Left ventricle myocardium inferior (tissue), 1 donor: ENCODE measurements around the gene TIAM2. TPM values are rescaled to one million over a fixed set of nuclear protein-coding genes. Genes with fewer than 3 reads are reported as not detected.
A peak's percentile ranks its signal among the peaks of the same experiment; 100 is the strongest.

Source experiments
- DNase-seq: peaks from one replicate; pipeline ENCODE4 v3.0.0-alpha.2; 2020
- H3K27ac ChIP-seq: fragments of 200-600 bp; replicated peaks from 2 replicates; pipeline ENCODE4 v1.8.0; 2021
- H3K27me3 ChIP-seq: fragments of 200-600 bp; 2 replicates; pipeline ENCODE4 v1.8.0; 2021; ENCODE audit warnings: low read depth
- H3K36me3 ChIP-seq: fragments of 200-600 bp; 2 replicates; pipeline ENCODE4 v1.8.0; 2021
- H3K4me1 ChIP-seq: fragments of 200-600 bp; 2 replicates; pipeline ENCODE4 v1.8.0; 2021
- H3K4me3 ChIP-seq: fragments of 200-600 bp; 2 replicates; pipeline ENCODE4 v1.8.0; 2021; ENCODE audit warnings: mild to moderate bottlenecking, moderate library complexity
- H3K9me3 ChIP-seq: fragments of 200-600 bp; replicated peaks from 2 replicates; pipeline ENCODE4 v1.8.0; 2021
- CTCF ChIP-seq: fragments of 200-600 bp; IDR thresholded peaks from 2 replicates; pipeline ENCODE4 v1.8.0; 2021; ENCODE audit warnings: antibody characterized with exemption, mild to moderate bottlenecking, borderline replicate concordance
- intact Hi-C: fragments of 100-400 bp; cut with micrococcal nuclease; formaldehyde crosslinking; loops from one replicate; pipeline ENCODE4 v1.11.0; 2022
- total RNA-seq: library from RNA; stranded (reverse); fragmentation: NEBNext Ultra II Directional; extraction: Animal tissue kit (Norgen Biotek cat#: 25700); gene quantifications from one replicate; pipeline ENCODE4 v1.2.1, GENCODE V29; 2021
- donor health status: DM: no; HTN: yes; CAD: no; lungs with severe emphysema.

TIAM2 gene
- total RNA-seq, 1 donor from 2014 or later = 12.0 TPM

GRCh38 chr6:155143578-155144106, 148.5 kb downstream of the TIAM2 start:
- Histone ChIP-seq H3K4me3 (peak overlapping the region; percentile 34), H3K27me3 (no peaks in the 10 kb centered on the region), H3K9me3 (no peaks in the 10 kb centered on the region), H3K36me3 (no peaks in the 10 kb centered on the region), H3K4me1 (peaks cover 21% of the 10 kb centered on the region), H3K27ac (no peak overlapping the region)
- no peak for DNase-seq
- no peak for TF ChIP-seq CTCF
- intact Hi-C loops = no loop called here

- no peaks in the 10 kb centered on the region for H3K36me3 ChIP-seq
- TF ChIP-seq CTCF = no peak
- no peaks in the 10 kb centered on the region for H3K9me3 ChIP-seq
- intact Hi-C loops = no loop called here
- no peak overlapping the region for H3K4me3 ChIP-seq
- DNase-seq = no peak
- H3K27ac ChIP-seq = no peak overlapping the region
- H3K4me1 ChIP-seq = peaks cover 21% of the 10 kb centered on the region
- no peaks in the 10 kb centered on the region for H3K27me3 ChIP-seq
These were observed 151.1 kb downstream of the TIAM2 start for GRCh38 chr6:155146205-155146604.

DNA sequence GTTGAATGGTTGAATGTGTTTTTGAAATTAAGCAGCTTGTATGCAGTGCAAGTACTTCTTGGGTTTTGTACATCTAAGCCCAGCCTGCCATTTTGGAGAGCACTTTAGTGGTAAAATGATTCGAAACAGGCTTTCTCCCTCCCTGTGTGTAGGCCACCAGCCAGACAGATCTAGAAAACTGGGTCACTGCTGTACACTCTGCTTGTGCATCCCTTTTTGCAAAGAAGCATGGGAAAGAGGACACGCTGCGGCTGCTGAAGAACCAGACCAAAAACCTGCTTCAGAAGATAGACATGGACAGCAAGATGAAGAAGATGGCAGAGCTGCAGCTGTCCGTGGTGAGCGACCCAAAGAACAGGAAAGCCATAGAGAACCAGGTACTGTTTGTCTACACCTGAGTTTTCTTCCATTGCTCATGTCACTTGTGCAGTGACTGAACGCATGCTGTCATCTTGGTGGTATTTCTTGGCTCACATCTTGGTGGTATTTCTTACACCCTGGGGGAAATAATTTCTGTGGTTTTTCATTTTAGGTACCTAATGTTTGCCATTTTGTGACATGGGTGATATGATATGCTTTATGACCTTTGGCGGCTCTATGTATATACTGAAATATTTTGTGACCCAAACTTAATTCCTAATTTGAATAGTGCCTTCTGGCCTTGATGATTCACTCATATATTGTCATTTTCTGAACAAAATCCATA, 153.0 kb downstream of the TIAM2 start:
- Histone ChIP-seq H3K4me3 (no peak overlapping the region), H3K27me3 (no peaks in the 10 kb centered on the region), H3K9me3 (no peaks in the 10 kb centered on the region), H3K4me1 (peaks cover 3% of the 10 kb centered on the region), H3K27ac (no peak overlapping the region), H3K36me3 (no peaks in the 10 kb centered on the region)
- DNase-seq = no peak
- intact Hi-C loops = no loop called here
- no peak for TF ChIP-seq CTCF

DNA sequence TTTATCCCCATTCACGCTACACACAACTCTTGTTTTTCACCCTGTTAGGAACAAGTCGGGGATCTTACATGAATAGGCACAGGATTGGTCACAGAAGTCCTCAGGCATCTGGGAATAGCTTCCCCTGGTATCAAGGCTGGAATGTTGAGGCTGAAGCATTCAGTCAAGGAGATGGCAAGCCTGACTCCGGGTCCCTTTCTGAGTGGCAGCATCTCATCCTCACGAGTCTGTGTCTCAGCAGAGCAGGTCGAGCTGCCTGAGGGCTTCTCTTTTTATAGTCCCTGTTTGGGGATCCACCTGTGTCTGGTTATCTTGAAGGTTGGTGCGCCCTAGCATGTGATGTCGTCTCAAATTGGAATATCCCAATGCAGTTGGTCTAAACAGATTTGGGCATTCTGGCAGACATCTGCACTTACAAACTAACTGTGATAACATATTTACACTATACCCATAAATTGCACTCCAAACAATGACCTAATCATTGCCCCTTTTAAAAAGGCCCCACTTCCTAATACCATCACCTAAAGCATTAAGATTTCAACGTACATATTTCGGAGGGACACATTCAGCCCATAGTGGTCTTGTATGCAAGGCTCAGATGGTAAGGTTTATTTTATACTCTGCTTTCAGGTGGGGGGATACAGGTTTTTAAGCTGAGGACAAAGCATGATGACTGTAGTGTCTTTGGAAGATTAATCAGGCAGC, 156.0 kb downstream of the TIAM2 start:
- no peak for DNase-seq
- Histone ChIP-seq H3K9me3 (no peaks in the 10 kb centered on the region), H3K4me3 (no peak overlapping the region), H3K4me1 (no peaks in the 10 kb centered on the region), H3K36me3 (no peaks in the 10 kb centered on the region), H3K27ac (no peak overlapping the region), H3K27me3 (no peaks in the 10 kb centered on the region)
- no peak for TF ChIP-seq CTCF
- intact Hi-C loops = no loop called here

- Histone ChIP-seq H3K36me3 (no peaks in the 10 kb centered on the region), H3K27ac (no peak overlapping the region), H3K9me3 (no peaks in the 10 kb centered on the region), H3K4me3 (no peak overlapping the region), H3K27me3 (no peaks in the 10 kb centered on the region), H3K4me1 (peaks cover under 1% of the 10 kb centered on the region)
- no peak for DNase-seq
- intact Hi-C loops = no loop called here
- no peak for TF ChIP-seq CTCF
These were observed 157.3 kb downstream of the TIAM2 start for GRCh38 chr6:155152211-155153076.
